ENCODE results near the gene LGMN. TPM values are rescaled to one million over a fixed set of nuclear protein-coding genes. Genes with fewer than 3 reads are reported as not detected.

The LGMN gene
- total and polyA plus RNA-seq, 2 experiments from 2014 or later: 60.0 to 83.5 TPM

DNA sequence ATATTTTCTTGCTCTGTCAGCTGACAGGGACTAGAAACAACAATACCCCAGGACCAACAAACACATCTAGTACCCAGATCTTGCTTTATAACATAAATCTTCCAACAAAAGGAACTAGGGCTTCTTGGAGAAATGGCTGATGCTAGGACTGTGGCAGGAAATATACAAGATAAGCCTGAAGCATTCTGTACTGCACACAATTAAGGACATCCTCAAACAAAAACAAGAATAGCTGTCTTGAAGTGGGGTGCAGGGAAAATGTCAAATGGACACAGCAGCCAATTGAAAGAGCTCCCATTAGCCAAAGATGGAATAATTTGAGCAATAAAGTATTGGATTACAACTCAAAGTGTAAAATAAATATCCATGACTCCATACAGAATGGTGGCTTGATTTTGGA lies 50.0 kb downstream of the LGMN start:
- no peak overlapping the region for H3K4me3 Mint-ChIP-seq
- H3K4me1 ChIP-seq (ENCODE audit: insufficient read depth): no peaks in the 10 kb centered on the region
- H3K27me3 ChIP-seq (ENCODE audit: insufficient read depth): no peaks in the 10 kb centered on the region
- no peaks in the 10 kb centered on the region for H3K9me3 Mint-ChIP-seq
- DNase-seq (ENCODE audit: low spot score) (no peak), ATAC-seq (no peak)
- H3K36me3 ChIP-seq (ENCODE audit: insufficient read depth): peaks cover 1% of the 10 kb centered on the region; the same call in 1 of the 2 replicates
- no peaks in the 10 kb centered on the region for H3K9me2 ChIP-seq (ENCODE audit: insufficient read depth)
- H3F3A ChIP-seq (replicated peaks; ENCODE audit: low read depth): no peaks in the 10 kb centered on the region
- no peak overlapping the region for H3K27ac ChIP-seq (ENCODE audit: low read depth)
- peaks cover 7% of the 10 kb centered on the region for H3K27me3 Mint-ChIP-seq (ENCODE audit: insufficient read depth, low read depth, poor library complexity)
- peaks cover 2% of the 10 kb centered on the region; the same call in 2 of the 3 replicates for H3K36me3 Mint-ChIP-seq (ENCODE audit: low read depth)
- no peak overlapping the region for H2AFZ ChIP-seq
- no peaks in the 10 kb centered on the region for H3K79me2 ChIP-seq (replicated peaks; ENCODE audit: insufficient read depth)
- no peak overlapping the region for H3K4me3 ChIP-seq
- no peaks in the 10 kb centered on the region for H3K4me1 Mint-ChIP-seq
- H4K20me1 ChIP-seq (replicated peaks; ENCODE audit: insufficient read depth): no peaks in the 10 kb centered on the region
- TF ChIP-seq CTCF (conservative IDR thresholded peaks at IDR 0.05; ENCODE audit: low read depth in 2 of 2) (no peak), CREB1 (CRISPR knock-in tag; IDR thresholded peaks at IDR 0.05; ENCODE audit: low read depth) (no peak), ZNF462 (CRISPR knock-in tag; IDR thresholded peaks at IDR 0.05) (no peak), ZNF114 (CRISPR knock-in tag; IDR thresholded peaks at IDR 0.05) (no peak), POLR2AphosphoS5 (IDR thresholded peaks at IDR 0.05; ENCODE audit: low read depth) (no peak), JUNB (IDR thresholded peaks at IDR 0.05; ENCODE audit: unreplicated experiment) (no peak), ETS1 (IDR thresholded peaks at IDR 0.05) (no peak), EZH2phosphoT487 (IDR thresholded peaks at IDR 0.05; ENCODE audit: unreplicated experiment) (no peak), NANOG (IDR thresholded peaks at IDR 0.05; ENCODE audit: borderline replicate concordance) (no peak), ZNF331 (CRISPR knock-in tag; IDR thresholded peaks at IDR 0.05; ENCODE audit: low read depth) (no peak), REST (IDR thresholded peaks at IDR 0.05; ENCODE audit: unreplicated experiment) (no peak), STAT1 (IDR thresholded peaks at IDR 0.05; ENCODE audit: unreplicated experiment) (no peak), EZH2 (IDR thresholded peaks at IDR 0.05; ENCODE audit: low read depth, unreplicated experiment) (no peak)
- no peak overlapping the region for H3K27ac Mint-ChIP-seq
- H3K4me2 ChIP-seq: no peak overlapping the region

Measured in GM23338 (cell line).